NCI-H345 (cell line): Measurements from ENCODE around the gene METTL24.
A peak's percentile ranks its signal among the peaks of the same experiment; 100 is the strongest.
"Not testable (repeated sequence)": the region's sequence is repeated elsewhere in the genome, so short reads cannot be mapped to it uniquely, and the experiment has no call there.

Source experiments
- DNase-seq: peaks from one replicate; lab custom pipeline; 2025; lab: John Stamatoyannopoulos, UW

METTL24 gene

DNA sequence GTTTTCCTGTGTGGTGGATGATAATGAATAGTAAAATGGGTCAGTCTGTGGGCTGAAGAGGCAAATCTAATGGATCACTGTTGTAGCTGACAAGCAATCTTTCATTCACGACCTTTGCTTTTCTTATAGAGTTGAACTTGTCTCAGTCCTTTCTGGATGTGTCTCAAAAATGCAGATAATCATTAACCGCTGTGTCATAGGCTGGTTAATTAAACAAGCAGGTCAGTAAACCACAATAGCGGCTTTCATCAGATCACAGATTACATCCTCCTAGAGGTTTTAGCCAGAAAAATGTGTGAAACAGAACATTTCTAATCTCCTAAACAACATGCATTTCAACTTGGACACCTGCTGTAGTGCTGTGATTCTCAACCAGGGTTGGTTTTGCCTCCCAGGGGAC, 2.5 kb upstream of the METTL24 start:
- DNase-seq = no peak

GRCh38 chr6:110359556-110359955, 1.4 kb upstream of the METTL24 start:
- no peak for DNase-seq

DNA sequence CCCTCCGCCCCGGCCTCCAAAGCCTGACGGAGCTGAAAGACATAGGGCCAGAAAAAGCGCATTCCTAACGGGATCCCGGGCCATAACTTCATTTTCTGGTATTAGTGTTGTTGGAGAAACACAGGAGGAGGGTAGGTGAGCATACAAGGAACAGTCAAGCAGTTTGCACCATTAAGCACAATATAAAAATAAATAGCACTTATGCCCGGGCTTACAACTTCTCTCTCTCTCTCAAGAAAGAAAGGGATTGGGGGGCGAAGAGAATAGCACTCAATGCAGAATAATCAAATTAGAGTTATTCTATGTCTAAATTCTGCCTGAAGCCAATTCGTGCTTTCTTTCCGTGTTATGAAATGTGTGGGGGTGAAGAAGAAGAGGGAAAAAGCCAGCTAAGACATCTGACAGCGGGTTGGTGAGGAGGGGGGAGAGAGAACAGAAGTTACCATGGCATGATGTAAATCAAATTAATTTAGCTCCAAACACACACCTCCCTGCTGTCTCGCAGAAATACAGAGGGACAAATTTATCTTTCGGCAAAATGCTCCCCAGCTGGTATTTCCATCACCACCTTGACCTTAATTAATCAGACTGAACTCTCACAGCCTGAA, 508 bp upstream of the METTL24 start:
- peak; percentile 24 for DNase-seq

- no peak for DNase-seq
Observed at GRCh38 chr6:110357298-110357663, 868 bp downstream of the METTL24 start.

- no peak for DNase-seq
Observed at GRCh38 chr6:110356778-110357177, 1.4 kb downstream of the METTL24 start.

GRCh38 chr6:110355727-110356126, 2.4 kb downstream of the METTL24 start:
- no peak for DNase-seq

DNA sequence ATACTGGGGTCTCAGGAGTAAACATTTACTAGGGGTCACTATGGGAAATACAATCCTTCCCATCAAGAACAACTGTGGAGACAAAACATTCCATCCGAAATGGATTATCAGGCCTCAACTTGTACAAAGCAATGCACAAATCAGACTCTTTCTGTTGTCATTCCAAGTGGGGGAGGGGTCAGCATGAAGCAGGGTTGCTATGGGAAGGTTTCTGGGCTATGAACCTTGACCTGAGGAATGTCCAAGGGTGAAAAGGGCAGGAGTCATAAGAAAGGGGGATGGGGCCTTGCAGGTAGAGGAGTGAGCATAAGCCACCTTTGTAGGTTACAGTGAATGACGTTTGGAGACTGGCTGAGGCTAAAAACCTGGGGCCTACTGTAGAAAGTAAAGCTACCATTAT, 3.1 kb downstream of the METTL24 start:
- DNase-seq = no peak

GRCh38 chr6:110354153-110354552, 4.0 kb downstream of the METTL24 start:
- DNase-seq = no peak

DNA sequence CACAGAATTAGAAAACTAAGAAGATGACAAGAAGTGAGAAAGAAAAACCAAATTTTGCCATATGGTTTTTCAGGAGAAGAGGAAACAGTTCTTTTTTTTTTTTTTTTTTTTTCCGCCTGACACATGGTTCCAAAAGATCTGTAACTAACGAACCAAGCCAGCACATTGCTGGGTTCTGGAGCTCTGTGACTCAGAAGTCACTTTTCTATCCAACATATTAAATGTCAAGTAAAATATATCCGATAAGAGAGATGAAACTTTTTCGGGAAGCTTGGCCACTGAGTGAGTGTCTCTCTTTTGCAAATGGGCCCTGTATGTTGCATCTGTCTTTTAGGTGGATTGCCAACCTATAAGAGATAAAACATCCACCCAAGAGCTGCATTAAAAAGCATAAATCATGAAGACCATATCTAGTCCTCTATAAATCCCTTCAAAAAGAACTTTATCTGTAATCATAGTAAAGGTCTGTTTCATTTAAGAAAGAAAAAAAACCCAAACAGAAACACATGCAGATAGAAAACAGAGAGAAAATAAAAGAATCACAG, 4.6 kb downstream of the METTL24 start:
- DNase-seq = no peak

DNA sequence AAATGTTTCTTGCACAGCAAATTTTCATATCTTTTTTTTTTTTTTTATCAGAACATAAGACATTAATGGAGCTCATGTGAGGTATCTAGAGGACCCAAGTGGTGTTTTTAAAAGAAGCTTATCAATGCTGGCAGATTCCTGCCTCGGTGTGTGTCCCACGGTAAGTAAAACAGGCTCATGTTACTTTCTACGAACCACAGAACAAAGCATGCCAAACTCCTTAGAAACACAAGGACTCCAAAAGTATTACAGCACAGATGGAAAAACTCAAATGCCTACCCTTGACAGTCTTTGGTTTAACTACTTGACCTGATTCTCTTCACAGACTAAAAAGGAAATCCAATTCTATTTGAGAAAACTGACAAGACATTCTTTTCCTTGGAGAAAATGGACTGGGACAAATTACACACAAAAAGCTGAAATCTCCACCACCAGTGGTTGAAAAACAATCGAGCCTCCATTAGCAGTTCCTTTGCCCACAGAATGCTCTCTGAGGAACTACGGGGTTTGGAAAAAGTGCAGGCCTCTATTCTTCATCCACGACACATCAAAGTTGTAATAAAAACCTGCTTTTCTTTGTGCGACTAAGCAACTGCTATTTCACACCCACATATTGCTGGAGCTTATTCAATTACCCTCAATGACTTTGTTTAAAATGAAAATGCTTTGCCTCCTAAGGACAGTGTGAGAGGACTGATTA, 5.4 kb downstream of the METTL24 start:
- no peak for DNase-seq

- DNase-seq = no peak
Observed at GRCh38 chr6:110351986-110352385, 6.2 kb downstream of the METTL24 start.

GRCh38 chr6:110351546-110351945, 6.6 kb downstream of the METTL24 start:
- no peak for DNase-seq

DNA sequence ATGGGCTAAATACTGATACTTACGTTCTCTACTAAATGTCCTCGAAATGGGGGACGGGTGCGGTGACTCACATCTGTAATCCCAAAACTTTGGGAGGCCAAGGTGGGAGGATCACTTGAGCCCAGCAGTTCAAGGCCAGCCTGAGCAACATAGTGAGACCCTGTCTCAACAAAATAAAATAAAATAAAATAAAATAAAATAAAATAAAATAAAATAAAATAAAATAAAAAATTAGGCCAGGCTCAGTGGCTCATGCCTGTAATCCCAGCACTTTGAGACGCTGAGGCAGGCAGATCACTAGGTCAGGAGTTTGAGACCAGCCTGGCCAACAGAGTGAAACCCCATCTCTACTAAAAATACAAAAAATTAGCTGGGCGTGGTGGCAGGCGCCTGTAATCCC, 7.6 kb downstream of the METTL24 start:
- DNase-seq = not testable (repeated sequence)

DNA sequence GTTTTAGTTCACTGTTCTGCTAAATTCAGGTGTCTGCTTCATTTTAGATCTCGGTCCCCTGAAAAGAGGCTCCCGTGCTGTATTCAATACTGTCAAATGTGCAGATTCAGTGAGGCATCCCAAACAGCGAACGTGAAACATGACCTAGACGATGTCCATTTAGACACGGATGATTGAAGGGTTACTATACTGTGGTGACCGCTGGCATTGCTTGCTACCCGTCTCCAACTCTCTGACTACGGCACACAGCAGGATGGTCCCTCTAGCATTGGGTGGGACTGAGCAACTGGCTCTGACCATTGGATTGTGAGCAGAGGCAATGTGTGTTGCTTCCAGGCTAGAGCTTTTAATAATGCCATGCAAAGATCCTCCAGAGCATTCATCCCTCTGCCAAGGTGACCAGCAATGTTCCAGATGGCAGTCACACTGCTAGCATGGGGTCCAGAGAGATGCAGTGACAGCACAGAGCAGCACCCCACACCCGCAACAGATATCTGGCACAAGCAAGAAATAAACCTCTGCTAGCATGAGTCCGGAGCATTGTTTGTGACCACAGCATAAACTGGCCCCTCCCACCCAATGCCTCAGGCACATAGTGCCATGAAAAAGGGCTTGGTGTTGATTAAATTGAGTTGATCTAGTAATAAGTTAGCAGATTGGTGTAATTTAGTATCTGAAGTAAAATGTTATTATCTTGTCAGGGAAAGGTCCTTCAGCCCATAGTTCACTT, 9.0 kb downstream of the METTL24 start:
- no peak for DNase-seq

GRCh38 chr6:110345025-110345424, 13.1 kb downstream of the METTL24 start:
- no peak for DNase-seq

DNA sequence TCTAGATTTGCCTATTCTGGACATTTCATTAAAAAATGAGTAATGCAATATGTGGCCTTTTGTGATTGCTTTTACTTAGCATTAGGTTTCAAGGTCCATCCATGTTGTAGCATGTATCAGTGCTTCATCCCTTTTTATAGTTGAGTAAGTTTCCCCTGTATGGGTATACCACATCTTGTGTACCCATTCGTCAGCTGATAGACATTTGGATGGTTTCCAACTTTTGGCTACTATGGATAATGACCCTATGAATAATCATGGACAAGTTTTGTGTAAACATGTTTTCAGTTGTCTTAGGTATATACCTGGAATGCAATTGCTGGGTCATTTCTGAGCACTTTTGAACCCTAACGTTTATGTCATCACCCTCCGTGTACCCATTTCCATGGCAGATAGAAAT, 15.4 kb downstream of the METTL24 start:
- no peak for DNase-seq

- DNase-seq = no peak
Observed at GRCh38 chr6:110341663-110342596, 16.2 kb downstream of the METTL24 start.

DNA sequence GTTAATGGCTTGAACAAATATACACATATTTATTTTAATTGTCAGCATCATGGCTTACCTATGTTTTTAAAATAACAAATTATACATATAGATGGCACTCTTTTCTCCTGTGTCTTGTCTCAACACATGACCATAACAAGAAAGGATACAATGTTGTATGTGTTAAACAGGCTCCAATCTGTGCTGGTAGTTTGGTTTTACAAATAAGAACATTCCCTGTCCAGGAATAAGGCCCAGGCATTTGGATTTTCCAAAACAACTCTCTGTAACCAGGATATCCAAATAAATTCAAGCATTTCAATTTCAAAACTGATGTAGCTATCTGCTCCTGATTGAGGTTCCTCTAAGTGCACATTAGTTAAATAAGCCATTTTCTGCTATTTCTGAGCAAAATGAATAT, 17.1 kb downstream of the METTL24 start:
- DNase-seq = no peak

GRCh38 chr6:110340392-110340965, 17.7 kb downstream of the METTL24 start:
- no peak for DNase-seq

DNA sequence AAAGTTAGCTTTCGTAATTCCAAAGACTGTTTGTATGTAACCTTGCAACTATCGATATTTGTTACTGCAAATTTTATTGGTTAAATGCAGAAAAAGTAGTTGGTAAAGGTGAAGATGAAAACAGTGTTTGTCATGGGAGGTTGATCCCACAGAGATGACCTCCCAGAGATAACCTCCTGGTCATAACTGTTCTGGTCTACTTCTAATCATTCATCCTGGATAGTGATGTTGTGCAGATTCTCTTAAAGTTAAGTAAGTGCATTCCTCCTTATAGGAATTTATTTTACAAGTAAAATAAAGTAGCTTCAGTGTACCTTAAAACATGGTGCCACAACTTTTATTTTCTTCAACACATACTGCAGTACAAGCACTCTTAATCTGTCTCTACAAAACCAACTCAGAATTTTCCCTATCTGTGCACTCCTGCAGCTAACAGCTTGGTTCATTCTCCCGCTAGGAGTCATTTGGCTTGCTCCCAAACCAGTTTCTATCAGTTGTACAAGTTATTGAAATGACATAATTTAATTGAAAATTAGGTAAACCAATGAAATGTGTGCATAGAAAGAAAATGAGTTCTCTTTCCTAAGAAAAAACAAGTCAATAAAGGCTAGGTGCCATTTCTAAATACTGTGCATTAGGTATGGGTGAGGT, 19.2 kb downstream of the METTL24 start:
- DNase-seq = no peak

GRCh38 chr6:110337486-110337885, 20.7 kb downstream of the METTL24 start:
- no peak for DNase-seq
